Astrocyte (in vitro differentiated cells and primary cell): Measurements from ENCODE around the gene KRTAP13-2. TPM values are rescaled to one million over a fixed set of nuclear protein-coding genes. Genes with fewer than 3 reads are reported as not detected.
A peak's percentile ranks its signal among the peaks of the same experiment; 100 is the strongest.

Experiments
- DNase-seq: peaks from one replicate; pipeline ENCODE4 v3.0.0-alpha.2; 2010; ENCODE audit warnings: low read depth
- FAIRE-seq: peaks from 2 replicates; lab custom pipeline; 2011; peaks lifted over from hg19 to GRCh38; lab: Jason Lieb, UNC
- H2AFZ ChIP-seq: 2 replicates; pipeline ENCODE4 v1.6.0; 2012; ENCODE audit warnings: low read depth, low read length, inconsistent platforms
- H3K27ac ChIP-seq: 2 replicates; pipeline ENCODE4 v1.5.1; 2011; ENCODE audit warnings: low read depth, low read length, inconsistent platforms
- H3K27me3 ChIP-seq: 2 replicates; pipeline ENCODE4 v1.6.0; 2011; ENCODE audit warnings: low read length, inconsistent platforms; ENCODE audit not compliant: insufficient read depth
- H3K36me3 ChIP-seq: 2 replicates; pipeline ENCODE4 v1.5.1; 2011; ENCODE audit warnings: low read length, inconsistent platforms; ENCODE audit not compliant: insufficient read depth
- H3K4me1 ChIP-seq: 2 replicates; pipeline ENCODE4 v1.5.1; 2011; ENCODE audit warnings: low read length, inconsistent platforms; ENCODE audit not compliant: insufficient read depth
- H3K4me2 ChIP-seq: 2 replicates; pipeline ENCODE4 v1.6.0; 2012; ENCODE audit warnings: low read length, inconsistent platforms
- H3K4me3 ChIP-seq: 2 replicates; pipeline ENCODE4 v1.5.1; 2011; ENCODE audit warnings: low read depth, mild to moderate bottlenecking, low read length, inconsistent platforms; ENCODE audit not compliant: insufficient read depth
- H3K79me2 ChIP-seq: 2 replicates; pipeline ENCODE4 v1.6.0; 2012; ENCODE audit warnings: mild to moderate bottlenecking, low read length, inconsistent platforms; ENCODE audit not compliant: insufficient read depth
- H3K9ac ChIP-seq: 2 replicates; pipeline ENCODE4 v1.6.0; 2012; ENCODE audit warnings: mild to moderate bottlenecking, low read length, inconsistent platforms
- H3K9me3 ChIP-seq: 2 replicates; pipeline ENCODE4 v1.5.1; 2012; ENCODE audit warnings: low read depth, mild to moderate bottlenecking, low read length, inconsistent platforms; ENCODE audit not compliant: insufficient read depth
- H4K20me1 ChIP-seq: 2 replicates; pipeline ENCODE4 v1.6.0; 2012; ENCODE audit warnings: low read length, inconsistent platforms; ENCODE audit not compliant: insufficient read depth
- H3K27ac Mint-ChIP-seq: one replicate; pipeline ENCODE4 v1.8.0; 2021; ENCODE audit warnings: mild to moderate bottlenecking, mixed read lengths; ENCODE audit not compliant: unreplicated experiment
- H3K27me3 Mint-ChIP-seq: one replicate; pipeline ENCODE4 v1.8.0; 2021; ENCODE audit warnings: low read depth, mixed read lengths; ENCODE audit not compliant: unreplicated experiment
- H3K36me3 Mint-ChIP-seq: one replicate; pipeline ENCODE4 v1.8.0; 2021; ENCODE audit warnings: low read depth, mixed read lengths; ENCODE audit not compliant: unreplicated experiment
- H3K4me1 Mint-ChIP-seq: one replicate; pipeline ENCODE4 v1.8.0; 2021; ENCODE audit warnings: low read depth, mixed read lengths; ENCODE audit not compliant: unreplicated experiment
- H3K4me3 Mint-ChIP-seq: one replicate; pipeline ENCODE4 v1.8.0; 2021; ENCODE audit warnings: mild to moderate bottlenecking, moderate library complexity, mixed read lengths; ENCODE audit not compliant: unreplicated experiment
- H3K9me3 Mint-ChIP-seq: one replicate; pipeline ENCODE4 v1.8.0; 2021; ENCODE audit warnings: mild to moderate bottlenecking, mixed read lengths; ENCODE audit not compliant: unreplicated experiment
- CTCF ChIP-seq: IDR thresholded peaks from 2 replicates; pipeline ENCODE4 v1.5.1; 2011; ENCODE audit warnings: low read depth, mild to moderate bottlenecking, inconsistent platforms, low read length, moderate library complexity; ENCODE audit not compliant: insufficient read depth
- EZH2 ChIP-seq: IDR thresholded peaks from 2 replicates; pipeline ENCODE4 v1.6.1; 2012; ENCODE audit warnings: mild to moderate bottlenecking, low read length, inconsistent platforms; ENCODE audit not compliant: insufficient read depth
- total RNA-seq: library from RNA; stranded (reverse); gene quantifications from 2 replicates; pipeline ENCODE4 v1.2.1, GENCODE V29; 2021

The KRTAP13-2 gene
- total RNA-seq, 1 donor from 2014 or later, result not detected

- Histone ChIP-seq H3K27me3 (no peaks in the 10 kb centered on the region), H3K27ac (no peak overlapping the region), H3K9ac (no peak overlapping the region), H3K36me3 (no peaks in the 10 kb centered on the region), H4K20me1 (no peaks in the 10 kb centered on the region), H3K9me3 (peaks cover 4% of the 10 kb centered on the region), H3K4me2 (no peak overlapping the region), H3K4me1 (no peaks in the 10 kb centered on the region), H3K4me3 (no peak overlapping the region), H3K79me2 (no peaks in the 10 kb centered on the region), H2AFZ (no peak overlapping the region)
- Mint-ChIP-seq H3K4me3 (no peak overlapping the region), H3K4me1 (peaks cover 25% of the 10 kb centered on the region), H3K27ac (peak overlapping the region; percentile 43), H3K9me3 (no peaks in the 10 kb centered on the region), H3K27me3 (no peaks in the 10 kb centered on the region), H3K36me3 (no peaks in the 10 kb centered on the region)
- FAIRE-seq (no peak), DNase-seq (no peak)
- TF ChIP-seq EZH2, result no peak
- no peak for TF ChIP-seq CTCF
Measured at GRCh38 chr21:30336596-30336995, 35.5 kb downstream of the KRTAP13-2 start.

- peaks cover 25% of the 10 kb centered on the region for H3K4me1 Mint-ChIP-seq
- no peaks in the 10 kb centered on the region for H3K79me2 ChIP-seq
- TF ChIP-seq EZH2 (no peak), CTCF (no peak)
- no peak for FAIRE-seq
- H3K27me3 ChIP-seq, result no peaks in the 10 kb centered on the region
- no peak for DNase-seq
- H3K4me2 ChIP-seq, result no peak overlapping the region
- H3K9me3 Mint-ChIP-seq, result no peaks in the 10 kb centered on the region
- H3K9me3 ChIP-seq, result peaks cover 4% of the 10 kb centered on the region
- no peak overlapping the region for H3K9ac ChIP-seq
- H2AFZ ChIP-seq, result no peak overlapping the region
- H3K4me3 ChIP-seq, result no peak overlapping the region
- H3K4me3 Mint-ChIP-seq, result no peak overlapping the region
- no peak overlapping the region for H3K27ac ChIP-seq
- H3K36me3 ChIP-seq, result no peaks in the 10 kb centered on the region
- H4K20me1 ChIP-seq, result no peaks in the 10 kb centered on the region
- peak overlapping the region; percentile 41 for H3K27ac Mint-ChIP-seq
- no peaks in the 10 kb centered on the region for H3K27me3 Mint-ChIP-seq
- H3K36me3 Mint-ChIP-seq, result no peaks in the 10 kb centered on the region
- H3K4me1 ChIP-seq, result no peaks in the 10 kb centered on the region
Measured at GRCh38 chr21:30333736-30334135, 38.3 kb downstream of the KRTAP13-2 start.

- no peak overlapping the region for H2AFZ ChIP-seq
- Mint-ChIP-seq H3K4me3 (no peak overlapping the region), H3K4me1 (peaks cover 25% of the 10 kb centered on the region), H3K9me3 (no peaks in the 10 kb centered on the region), H3K27me3 (no peaks in the 10 kb centered on the region), H3K36me3 (no peaks in the 10 kb centered on the region), H3K27ac (no peak overlapping the region)
- no peak overlapping the region for H3K4me3 ChIP-seq
- no peak overlapping the region for H3K27ac ChIP-seq
- TF ChIP-seq CTCF, result no peak
- H3K9ac ChIP-seq, result no peak overlapping the region
- peaks cover 4% of the 10 kb centered on the region for H3K9me3 ChIP-seq
- FAIRE-seq, result no peak
- no peaks in the 10 kb centered on the region for H3K4me1 ChIP-seq
- no peak overlapping the region for H3K4me2 ChIP-seq
- H3K27me3 ChIP-seq, result no peaks in the 10 kb centered on the region
- no peaks in the 10 kb centered on the region for H3K79me2 ChIP-seq
- H3K36me3 ChIP-seq, result no peaks in the 10 kb centered on the region
- no peak for DNase-seq
- no peaks in the 10 kb centered on the region for H4K20me1 ChIP-seq
Measured at GRCh38 chr21:30332681-30333080, 39.4 kb downstream of the KRTAP13-2 start.
